Frontal cortex (tissue), 4 donors: ENCODE data around the gene JPH3. TPM values are rescaled to one million over a fixed set of nuclear protein-coding genes. Genes with fewer than 3 reads are reported as not detected.

ENCODE experiments used
- DNase-seq, 2 donors: peaks; one replicate each; pipeline ENCODE4 v3.0.0; 2012; ENCODE audit warnings: low spot score in 2 of 2
- FAIRE-seq: peaks from 2 replicates; lab custom pipeline; 2012; peaks lifted over from hg19 to GRCh38; lab: Jason Lieb, UNC
- total RNA-seq: library from RNA; depleted of rRNA; stranded (reverse); fragments of >200 nt; gene quantifications from one replicate; pipeline ENCODE4 v1.2.3, GENCODE V29; 2014
- donor health status: control.
- donor health status: control.
- donor health status: control.

Gene JPH3
- total RNA-seq, 1 donor from 2014 or later, result 48.1 TPM

GRCh38 chr16:87688876-87689815 is 86.8 kb downstream of the JPH3 start:
- DNase-seq, result peak in 1 of 2 donors; percentile 38
- no peak for FAIRE-seq

DNA sequence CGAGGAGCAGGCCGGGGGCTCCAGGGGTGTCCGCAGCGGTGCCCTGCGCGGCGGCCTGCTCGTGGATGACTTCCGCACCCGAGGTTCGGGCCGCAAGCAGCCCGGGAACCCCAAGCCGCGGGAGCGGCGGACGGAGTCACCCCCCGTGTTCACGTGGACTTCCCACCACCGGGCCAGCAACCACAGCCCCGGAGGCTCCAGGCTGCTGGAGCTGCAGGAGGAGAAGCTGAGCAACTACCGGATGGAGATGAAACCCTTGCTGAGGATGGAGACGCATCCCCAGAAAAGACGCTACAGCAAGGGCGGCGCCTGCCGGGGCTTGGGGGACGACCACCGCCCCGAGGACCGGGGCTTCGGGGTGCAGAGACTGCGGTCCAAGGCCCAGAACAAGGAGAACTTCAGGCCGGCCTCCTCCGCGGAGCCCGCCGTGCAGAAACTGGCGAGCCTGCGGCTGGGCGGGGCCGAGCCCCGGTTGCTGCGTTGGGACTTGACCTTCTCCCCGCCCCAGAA is 87.7 kb downstream of the JPH3 start:
- FAIRE-seq, result no peak
- DNase-seq, result peak in 1 of 2 donors; percentile 37

DNA sequence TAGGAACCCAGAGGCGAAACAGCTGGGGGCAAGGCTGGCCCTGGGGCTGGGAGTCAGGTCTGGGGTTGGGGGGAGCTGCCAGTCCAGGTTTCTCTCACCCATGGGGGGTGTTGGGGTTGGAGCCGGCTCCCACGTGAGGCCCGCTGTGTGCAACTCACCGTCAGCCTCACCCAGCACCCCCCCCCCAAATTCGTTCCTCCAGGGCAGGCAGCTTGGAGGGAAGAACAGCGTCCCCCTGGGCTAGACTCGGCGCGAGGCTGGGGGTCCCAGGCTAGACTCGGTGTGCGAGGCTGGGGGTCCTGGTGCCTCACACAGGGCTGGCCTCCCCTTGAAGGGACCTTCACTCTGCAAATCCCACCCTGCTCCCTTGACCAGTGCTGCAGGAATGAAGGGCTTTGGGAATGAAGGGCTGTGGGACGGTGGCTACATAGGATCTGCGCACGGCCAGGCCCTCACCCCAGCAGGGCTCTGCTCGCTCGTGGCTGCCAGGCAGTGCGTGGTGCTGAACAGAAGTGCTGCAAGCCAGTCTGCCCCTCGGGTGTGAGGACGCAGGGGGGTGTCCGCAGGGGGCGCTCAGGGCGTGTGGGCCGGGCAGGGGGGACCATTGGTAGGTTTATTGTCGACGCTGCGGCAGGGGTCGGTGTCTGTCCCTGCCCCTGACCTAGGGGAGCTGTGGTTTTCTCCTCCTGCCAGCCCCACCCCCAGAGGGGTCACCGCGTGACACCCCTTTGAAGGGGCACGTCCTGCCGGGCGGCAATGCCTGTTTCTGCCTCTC is 88.8 kb downstream of the JPH3 start:
- FAIRE-seq, result no peak
- DNase-seq, result no peak

DNA sequence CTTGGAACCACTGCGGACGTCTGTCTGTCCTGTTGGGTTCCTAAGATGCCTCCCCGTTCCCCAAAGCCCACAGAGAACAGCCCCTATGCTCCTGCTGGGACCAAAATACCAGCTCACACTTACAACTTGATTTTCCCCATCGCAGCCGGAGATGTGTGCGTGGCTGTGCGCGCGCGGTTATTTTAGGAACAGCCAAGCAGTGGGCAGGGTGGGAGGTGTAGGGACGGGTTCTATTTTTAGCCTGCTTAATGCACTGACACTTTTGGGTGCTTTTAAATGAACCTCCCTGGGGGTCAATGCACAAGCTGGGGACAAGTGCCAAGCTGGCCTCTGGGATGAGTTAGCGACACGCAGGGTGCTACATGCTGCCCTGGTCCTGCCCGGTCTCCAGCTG is 89.4 kb downstream of the JPH3 start:
- FAIRE-seq (no peak), DNase-seq (peak in 1 of 2 donors; percentile 71)

DNA sequence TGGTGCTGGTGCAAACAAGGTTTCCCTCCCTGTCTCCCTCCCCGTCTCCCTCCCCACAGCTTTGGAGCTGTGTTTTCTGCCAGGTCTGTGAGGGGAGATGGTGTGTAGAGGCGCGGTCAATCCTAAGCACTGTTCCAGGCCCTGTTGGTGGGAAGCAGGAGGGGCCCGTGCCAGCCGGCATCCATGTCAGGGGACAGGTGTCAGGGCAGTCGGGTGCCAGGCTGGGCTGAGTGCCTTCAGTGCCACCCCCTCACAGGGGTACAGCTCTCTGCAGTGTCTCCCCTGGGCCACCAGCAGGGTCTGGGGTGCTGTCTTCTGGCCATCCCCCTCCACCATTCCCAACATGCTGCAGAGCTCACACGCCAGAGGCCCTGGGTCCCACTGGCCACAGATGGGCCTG is 89.9 kb downstream of the JPH3 start:
- FAIRE-seq (no peak), DNase-seq (no peak)

DNA sequence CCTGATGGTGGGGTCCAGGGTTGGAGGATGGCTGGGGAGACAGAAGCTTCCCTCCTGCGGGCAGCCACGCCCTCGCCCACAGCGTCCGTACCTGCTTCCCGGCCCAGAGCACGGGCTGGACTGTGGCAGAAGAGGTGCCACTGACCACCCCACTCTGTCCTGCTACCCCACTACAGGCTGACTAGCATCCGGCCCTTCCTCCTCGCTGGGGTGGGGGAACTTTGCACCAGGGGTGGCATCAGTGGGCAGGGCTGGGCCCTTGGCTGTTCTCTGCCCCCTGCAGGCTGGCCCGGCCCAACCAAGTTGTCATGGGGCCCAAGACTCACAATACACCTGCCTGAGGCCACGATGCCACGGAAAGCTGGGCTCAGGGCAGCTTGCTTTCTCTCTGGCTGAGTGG is 90.4 kb downstream of the JPH3 start:
- FAIRE-seq (no peak), DNase-seq (no peak)

DNA sequence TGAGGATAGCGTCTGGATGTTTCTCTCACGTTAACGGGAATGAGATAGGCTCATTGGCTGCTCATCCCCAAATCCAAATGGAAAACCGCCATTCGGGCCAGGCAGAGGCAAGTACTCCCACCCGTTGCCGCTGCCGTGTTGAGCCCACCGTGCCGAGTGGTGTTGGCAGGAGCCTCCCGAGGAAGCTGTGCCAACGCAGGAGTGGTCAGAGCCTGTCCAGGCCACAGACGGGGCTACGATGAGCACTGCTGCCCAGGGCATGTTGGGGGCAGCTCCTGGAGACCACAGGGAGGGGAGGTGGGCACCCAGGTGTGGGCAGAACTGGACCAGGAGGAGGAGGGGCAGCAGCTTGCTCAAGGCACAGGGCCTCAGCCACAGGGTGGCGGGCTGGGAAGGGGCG is 91.5 kb downstream of the JPH3 start:
- FAIRE-seq (no peak), DNase-seq (no peak)

- FAIRE-seq, result no peak
- no peak for DNase-seq
Measured at GRCh38 chr16:87694441-87695125, 92.3 kb downstream of the JPH3 start.

DNA sequence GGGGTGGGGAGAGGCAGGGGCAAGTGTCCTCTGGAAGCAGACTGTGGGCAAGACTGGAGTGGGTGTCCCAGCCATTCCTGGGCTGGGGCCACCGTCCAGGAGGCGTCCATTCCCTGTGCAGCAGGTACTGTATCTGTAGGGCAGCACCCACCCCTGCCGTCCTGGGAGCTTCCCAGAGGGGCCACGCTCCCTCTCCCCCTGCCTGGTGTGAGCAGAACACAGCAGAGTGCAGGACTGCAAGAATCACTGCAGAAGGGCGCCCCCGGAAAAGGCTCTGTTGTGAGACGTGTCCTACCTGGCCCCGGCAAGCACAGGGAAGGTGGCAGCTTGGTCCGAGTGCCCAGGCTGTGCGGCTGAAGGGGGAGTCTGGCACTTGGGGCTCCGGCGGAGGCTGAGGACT is 93.2 kb downstream of the JPH3 start:
- DNase-seq, result no peak
- no peak for FAIRE-seq

GRCh38 chr16:87696726-87697125 is 94.4 kb downstream of the JPH3 start:
- no peak for DNase-seq
- FAIRE-seq, result no peak

DNA sequence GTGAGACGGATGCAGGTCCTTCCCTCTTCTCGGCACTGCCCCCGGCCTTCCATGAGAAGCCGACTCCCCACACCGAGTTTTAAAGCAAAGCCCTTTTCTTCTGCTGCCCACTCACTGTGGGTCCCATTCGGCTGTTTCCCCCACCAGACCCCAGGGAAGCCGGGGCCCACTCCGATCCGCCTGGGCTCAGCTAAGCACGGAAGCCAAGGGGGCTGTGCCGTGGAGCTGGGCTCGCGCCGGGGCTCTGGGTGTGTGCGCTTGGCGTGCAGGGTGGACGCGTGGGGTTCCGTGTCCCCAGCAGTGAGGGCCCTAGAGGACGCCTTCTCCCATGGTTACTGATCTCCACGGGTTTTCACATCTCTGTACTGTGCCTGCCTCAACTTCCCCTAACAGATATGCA is 94.9 kb downstream of the JPH3 start:
- no peak for FAIRE-seq

DNA sequence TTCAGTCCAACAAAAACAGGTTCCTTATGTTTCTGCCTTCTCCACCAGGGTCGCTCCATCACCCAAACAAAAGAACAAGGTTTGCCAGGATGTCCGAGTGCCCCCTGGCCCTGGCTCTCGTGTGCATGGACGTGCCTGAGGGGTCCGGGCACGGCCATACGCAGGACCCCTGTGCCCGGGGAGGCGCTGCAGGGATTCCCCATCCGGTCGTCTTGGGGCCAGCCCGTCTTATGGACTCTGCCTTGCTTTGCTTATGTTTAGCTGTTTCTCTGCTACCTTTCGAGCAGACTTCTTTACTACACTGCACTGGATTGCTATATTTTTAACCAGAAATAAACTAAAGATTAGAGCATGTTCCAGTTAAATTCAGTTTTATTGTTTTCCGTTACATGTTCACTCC is 95.5 kb downstream of the JPH3 start:
- DNase-seq, result no peak
- no peak for FAIRE-seq

More for the DNA sequence above, 94.9 kb downstream of the JPH3 start:
- no peak for DNase-seq

DNA sequence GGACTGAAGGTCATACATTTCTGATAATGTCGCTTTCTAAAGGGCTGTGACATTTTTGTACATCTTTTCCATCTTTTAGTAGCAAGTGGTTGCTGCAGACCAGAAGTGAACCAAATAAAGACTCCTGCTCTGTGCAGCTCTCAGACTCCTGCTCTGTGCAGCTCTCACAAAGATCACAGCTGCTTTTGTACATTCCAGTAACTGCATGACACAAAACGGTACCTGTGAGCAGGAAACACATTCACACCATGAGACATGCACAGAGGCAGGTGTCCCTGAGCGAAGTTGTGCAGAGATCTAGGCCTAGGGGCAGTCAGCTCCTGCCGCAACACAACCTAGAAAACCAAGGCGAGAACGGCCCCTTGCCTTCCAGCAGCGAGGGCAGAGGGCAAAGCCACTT is 95.9 kb downstream of the JPH3 start:
- FAIRE-seq (no peak), DNase-seq (no peak)

DNA sequence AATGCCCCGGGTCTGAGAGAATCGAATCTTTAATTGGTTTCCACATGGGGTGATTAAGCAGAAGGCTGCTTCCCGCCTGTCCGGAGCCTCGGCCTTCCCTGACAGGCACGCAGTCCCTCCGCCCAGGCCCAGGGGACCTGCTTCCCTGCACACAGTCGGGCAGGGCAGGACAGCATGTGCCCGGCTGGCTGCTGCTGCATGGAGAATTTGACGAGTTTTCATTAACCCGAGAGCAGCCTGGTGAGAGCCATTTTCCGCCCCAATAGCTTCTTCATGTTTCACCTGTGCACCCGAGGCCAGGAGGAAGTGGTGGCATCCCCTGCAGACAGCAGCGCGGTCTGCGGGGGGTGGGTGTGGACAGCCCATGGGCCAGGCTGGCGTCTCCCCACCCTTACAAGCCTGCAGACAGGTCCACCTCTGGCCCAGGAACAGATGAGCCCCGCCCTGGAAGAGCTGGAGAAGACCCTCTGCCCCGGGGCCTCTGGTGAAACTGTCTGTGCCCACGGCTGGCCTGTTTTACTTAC is 96.4 kb downstream of the JPH3 start:
- FAIRE-seq (no peak), DNase-seq (no peak)

- FAIRE-seq, result no peak
- DNase-seq, result no peak
Measured at GRCh38 chr16:87700406-87701077, 98.2 kb downstream of the JPH3 start.

DNA sequence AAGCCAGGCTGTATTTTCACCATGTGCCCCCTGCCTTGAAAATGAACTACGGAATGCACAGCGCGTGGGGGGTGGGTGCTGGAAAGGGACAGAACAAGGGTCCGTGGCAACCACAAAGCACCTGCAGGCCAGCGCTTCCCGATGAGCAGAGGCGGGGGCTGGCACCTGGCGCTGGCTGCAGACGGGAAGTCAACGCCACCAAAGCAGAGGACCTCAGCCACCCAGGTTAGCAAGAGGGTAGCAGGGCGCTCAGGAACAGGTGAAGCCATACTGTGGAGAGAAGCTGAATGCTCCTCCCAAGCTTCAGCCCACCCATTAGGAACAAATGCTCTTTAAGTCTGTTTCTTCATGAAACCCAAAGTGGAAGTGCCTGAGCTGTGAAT is 98.8 kb downstream of the JPH3 start:
- no peak for FAIRE-seq
- DNase-seq, result no peak

- FAIRE-seq (no peak), DNase-seq (no peak)
Measured at GRCh38 chr16:87701505-87701921, 99.2 kb downstream of the JPH3 start.

GRCh38 chr16:87702325-87702811 is 100.1 kb downstream of the JPH3 start:
- FAIRE-seq (no peak), DNase-seq (peak in 1 of 2 donors; percentile 61)

- FAIRE-seq (no peak), DNase-seq (no peak)
Measured at GRCh38 chr16:87703071-87703470, 100.8 kb downstream of the JPH3 start.
